ENCODE data around the gene PTGFR. TPM values are rescaled to one million over a fixed set of nuclear protein-coding genes. Genes with fewer than 3 reads are reported as not detected.

The PTGFR gene
- total and polyA plus RNA-seq, 2 of the 13 experiments (the other 11 are each of a cell fraction or from before 2014, with no cell fraction given) = not detected

- no peaks in the 10 kb centered on the region for H3K36me3 ChIP-seq (replicated peaks in 1 of 2; ENCODE audit: control insufficient read depth in 1 of 2, insufficient read depth in 2 of 2, low read length in 2 of 2)
- ChIA-PET CTCF (ENCODE audit: low intra/inter-chr PET ratio, low total read pairs) (no interaction called here), POLR2A (no interaction called here)
- 0% methylated on average over 2 of the region's 2 CpGs for WGBS (ENCODE audit: low lambda C conversion rate)
- H3K27me3 ChIP-seq (ENCODE audit: control insufficient read depth in 1 of 2, insufficient read depth in 2 of 2, low read length in 2 of 2) = no peaks in the 10 kb centered on the region; a peak in 1 of 5 replicates
- DNase-seq (ENCODE audit: low spot score) = no peak
- H2AFZ ChIP-seq (ENCODE audit: low read length) = no peak overlapping the region
- intact Hi-C loops (cut with micrococcal nuclease; ENCODE audit: unreplicated experiment) (no loop called here), in situ Hi-C loops (cut with HindIII; ENCODE audit: extremely low pct_ligation_motif_present, low pct_unique_long_range_greater_than_20kb) (no loop called here)
- no peak overlapping the region for H3K27ac ChIP-seq (ENCODE audit: extremely low read length, insufficient read depth, low read length)
- no peak for ATAC-seq
- no peak for FAIRE-seq
- BruUV-seq (replicated peaks) = no TSS peak
- no peaks in the 10 kb centered on the region for H3K79me2 ChIP-seq (ENCODE audit: insufficient read depth, low read length)
- no peaks in the 10 kb centered on the region for H3K4me1 ChIP-seq (ENCODE audit: insufficient read depth, low read length)
- no peak overlapping the region for H3K4me2 ChIP-seq (ENCODE audit: low read depth, low read length)
- TF ChIP-seq ZKSCAN8 (CRISPR knock-in tag; IDR thresholded peaks at IDR 0.05; ENCODE audit: borderline replicate concordance) = no peak
- no peak for TF ChIP-seq DMTF1 (CRISPR knock-in tag; IDR thresholded peaks at IDR 0.05)
- no peak for TF ChIP-seq GRHL1 (CRISPR knock-in tag; conservative IDR thresholded peaks at IDR 0.05)
- H4K20me1 ChIP-seq (ENCODE audit: insufficient read depth, low read length) = no peaks in the 10 kb centered on the region
- no peak overlapping the region for H3K4me3 ChIP-seq (replicated peaks in 1 of 3; ENCODE audit: insufficient read depth in 1 of 3, low read depth in 2 of 3, low read length in 3 of 3)
- no peaks in the 10 kb centered on the region for H3K9me3 ChIP-seq (ENCODE audit: low read length)
- H3K9ac ChIP-seq (ENCODE audit: insufficient read depth, low read depth, low read length) = no peak overlapping the region
Observed at GRCh38 chr1:78500529-78500928, 9.8 kb downstream of the PTGFR start.

- Histone ChIP-seq H3K9ac (ENCODE audit: insufficient read depth, low read depth, low read length) (no peak overlapping the region), H4K20me1 (ENCODE audit: insufficient read depth, low read length) (no peaks in the 10 kb centered on the region), H3K4me3 (replicated peaks in 1 of 3; ENCODE audit: insufficient read depth in 1 of 3, low read depth in 2 of 3, low read length in 3 of 3) (no peak overlapping the region), H3K36me3 (replicated peaks in 1 of 2; ENCODE audit: control insufficient read depth in 1 of 2, insufficient read depth in 2 of 2, low read length in 2 of 2) (no peaks in the 10 kb centered on the region), H3K9me3 (ENCODE audit: low read length) (no peaks in the 10 kb centered on the region), H2AFZ (ENCODE audit: low read length) (no peak overlapping the region), H3K79me2 (ENCODE audit: insufficient read depth, low read length) (no peaks in the 10 kb centered on the region), H3K4me1 (ENCODE audit: insufficient read depth, low read length) (no peaks in the 10 kb centered on the region), H3K27me3 (ENCODE audit: control insufficient read depth in 1 of 2, insufficient read depth in 2 of 2, low read length in 2 of 2) (no peaks in the 10 kb centered on the region; a peak in 1 of 5 replicates), H3K4me2 (ENCODE audit: low read depth, low read length) (no peak overlapping the region), H3K27ac (ENCODE audit: extremely low read length, insufficient read depth, low read length) (no peak overlapping the region)
- CTCF ChIA-PET (ENCODE audit: low intra/inter-chr PET ratio, low total read pairs) = no interaction called here
- DNase-seq (ENCODE audit: low spot score) = no peak
- FAIRE-seq = no peak
- TF ChIP-seq ZNF557 (CRISPR knock-in tag; IDR thresholded peaks at IDR 0.05) (no peak), FOXO4 (CRISPR knock-in tag; conservative IDR thresholded peaks at IDR 0.05) (no peak), ZNF20 (CRISPR knock-in tag; IDR thresholded peaks at IDR 0.05) (no peak), KDM1A (CRISPR knock-in tag; IDR thresholded peaks at IDR 0.05) (no peak), ZNF597 (CRISPR knock-in tag; IDR thresholded peaks at IDR 0.05) (no peak), DMAP1 (CRISPR knock-in tag; IDR thresholded peaks at IDR 0.05) (no peak), NCOR1 (IDR thresholded peaks at IDR 0.05; ENCODE audit: borderline replicate concordance, low read length) (no peak)
- intact Hi-C loops (cut with micrococcal nuclease; ENCODE audit: unreplicated experiment) = no loop called here
- ATAC-seq = no peak
- BruUV-seq (replicated peaks) = no TSS peak
- in situ Hi-C loops (cut with HindIII; ENCODE audit: extremely low pct_ligation_motif_present, low pct_unique_long_range_greater_than_20kb) = no loop called here
- POLR2A ChIA-PET = no interaction called here
Observed at GRCh38 chr1:78501203-78501602, 10.4 kb downstream of the PTGFR start.

All from HepG2 (cell line).